Stimulated activated CD8-positive, alpha-beta memory T cell treated with anti-CD3 and anti-CD28 coated beads, Interleukin-7, amount 100 ng/mL, for 24 hours (primary cell): ENCODE data around the gene PREPL.

Source experiments
- DNase-seq: peaks from one replicate; pipeline ENCODE4 v3.0.0-alpha.2; 2020; ENCODE audit warnings: low read depth

Gene PREPL

DNA sequence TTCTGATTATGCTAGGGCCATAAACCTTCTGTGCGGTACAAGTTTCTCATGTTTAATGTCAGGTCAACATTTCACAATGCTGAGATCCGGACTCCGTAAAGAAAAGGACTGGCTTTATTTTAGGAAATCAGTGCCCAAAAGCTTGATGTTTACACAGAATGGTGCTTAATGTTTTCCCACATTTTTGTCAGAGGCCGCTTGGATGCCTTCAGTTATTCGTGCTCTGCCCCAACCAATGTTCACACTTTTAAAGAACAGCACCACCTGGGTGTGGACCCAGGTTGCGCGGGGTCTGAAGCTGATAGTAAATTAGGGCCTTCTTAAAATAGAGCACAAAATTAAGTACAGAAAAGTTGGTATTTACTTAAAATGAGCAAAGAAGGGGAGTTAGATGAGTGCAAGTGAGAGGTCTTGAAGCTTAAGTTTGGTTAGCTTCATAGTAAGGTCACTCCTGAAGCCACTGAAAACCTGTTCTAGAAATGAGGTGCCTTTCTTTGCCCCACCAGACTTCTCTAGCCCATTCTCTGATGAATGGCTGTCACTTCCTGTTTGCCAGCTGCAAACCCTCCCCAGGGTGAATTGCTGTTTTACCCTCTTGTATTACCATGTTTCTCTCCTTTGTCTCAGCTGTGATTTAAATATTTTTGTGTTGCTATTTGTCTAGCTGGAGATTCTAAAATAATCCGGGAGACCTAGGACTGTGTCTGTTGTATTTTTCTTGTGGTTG, 65.5 kb downstream of the PREPL start:
- DNase-seq = no peak

DNA sequence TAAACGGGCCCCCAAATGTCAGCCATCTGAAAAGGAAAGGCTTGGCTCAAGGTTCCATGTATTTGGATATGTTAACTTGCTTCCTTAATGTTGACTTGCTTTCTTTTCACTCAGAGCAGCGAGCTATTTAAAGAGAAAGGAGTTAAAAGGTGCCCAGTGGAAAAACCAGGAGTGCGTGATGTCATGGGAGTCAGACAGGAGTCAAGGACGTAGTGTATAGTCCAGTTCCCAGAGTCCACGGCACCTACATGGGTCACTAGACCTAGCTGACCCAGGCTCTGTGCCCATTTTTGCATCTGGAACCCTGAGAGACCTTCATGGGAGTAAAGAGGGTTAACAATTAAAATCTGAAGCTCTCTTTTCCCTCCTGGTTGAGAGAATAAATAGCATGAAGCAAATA, 66.2 kb downstream of the PREPL start:
- DNase-seq = no peak

DNA sequence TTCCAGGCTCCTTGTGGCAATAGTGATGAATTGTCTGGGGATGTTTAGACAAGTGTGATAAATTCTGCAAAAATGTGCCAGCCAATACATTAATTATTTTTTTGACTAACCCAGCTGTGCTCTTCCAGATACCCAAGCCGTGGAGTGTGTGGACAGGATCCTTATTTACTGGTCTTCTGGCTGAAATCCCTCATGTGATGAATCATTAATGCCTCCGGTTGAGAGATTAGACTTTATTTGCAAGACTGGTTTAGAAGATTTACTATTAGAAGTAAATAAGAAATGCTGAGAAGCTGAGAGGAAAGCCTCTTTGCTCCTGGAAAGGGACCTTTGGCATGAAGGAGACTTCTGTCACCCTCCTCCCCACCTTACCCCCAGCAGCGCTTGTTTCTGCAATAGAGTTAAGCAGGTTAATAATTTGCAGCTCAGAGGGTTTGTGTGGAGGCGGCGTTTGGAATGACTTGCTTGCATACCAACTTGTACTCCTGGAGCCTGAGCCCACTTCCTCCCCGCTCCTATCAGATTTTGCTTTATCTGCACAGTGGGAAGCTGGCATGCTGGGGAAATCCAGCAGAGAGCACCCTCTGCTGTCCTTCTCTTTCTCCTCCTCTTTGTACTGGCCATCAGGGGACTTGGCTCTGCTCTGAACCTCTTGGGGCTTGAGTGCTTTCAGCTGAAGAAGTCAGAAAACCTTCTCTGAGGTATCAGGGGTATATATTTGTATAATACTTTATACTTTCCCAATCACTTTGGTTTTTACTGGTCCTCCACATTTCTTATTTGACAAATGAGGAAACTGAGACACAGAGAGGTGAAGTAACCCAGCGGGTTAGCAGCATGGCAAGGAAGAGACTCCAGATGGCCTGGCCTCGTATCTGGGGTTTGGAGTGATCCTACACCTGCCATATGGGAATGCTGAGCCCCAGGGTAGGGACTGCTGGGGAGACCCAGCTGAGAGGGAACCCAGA, 69.7 kb downstream of the PREPL start:
- no peak for DNase-seq

DNA sequence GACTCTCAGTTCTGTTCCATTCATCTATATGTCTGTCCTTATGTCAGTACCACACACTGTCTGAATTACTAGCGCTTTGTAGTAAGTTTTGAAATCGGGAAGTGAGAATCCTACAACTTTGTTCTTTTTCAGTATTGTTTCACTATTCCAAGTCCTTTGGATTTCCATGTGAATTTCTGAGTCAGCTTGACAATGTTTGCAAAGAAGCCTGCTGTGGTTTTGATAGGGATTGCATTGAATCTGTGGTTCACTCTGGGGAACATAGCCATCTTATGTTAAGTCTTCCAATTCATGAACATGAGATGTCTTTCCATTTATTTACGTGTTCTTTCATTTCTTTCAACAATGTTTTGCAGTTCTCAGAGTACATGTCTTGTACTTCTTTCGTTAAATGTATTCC, 71.0 kb downstream of the PREPL start:
- DNase-seq = no peak

DNA sequence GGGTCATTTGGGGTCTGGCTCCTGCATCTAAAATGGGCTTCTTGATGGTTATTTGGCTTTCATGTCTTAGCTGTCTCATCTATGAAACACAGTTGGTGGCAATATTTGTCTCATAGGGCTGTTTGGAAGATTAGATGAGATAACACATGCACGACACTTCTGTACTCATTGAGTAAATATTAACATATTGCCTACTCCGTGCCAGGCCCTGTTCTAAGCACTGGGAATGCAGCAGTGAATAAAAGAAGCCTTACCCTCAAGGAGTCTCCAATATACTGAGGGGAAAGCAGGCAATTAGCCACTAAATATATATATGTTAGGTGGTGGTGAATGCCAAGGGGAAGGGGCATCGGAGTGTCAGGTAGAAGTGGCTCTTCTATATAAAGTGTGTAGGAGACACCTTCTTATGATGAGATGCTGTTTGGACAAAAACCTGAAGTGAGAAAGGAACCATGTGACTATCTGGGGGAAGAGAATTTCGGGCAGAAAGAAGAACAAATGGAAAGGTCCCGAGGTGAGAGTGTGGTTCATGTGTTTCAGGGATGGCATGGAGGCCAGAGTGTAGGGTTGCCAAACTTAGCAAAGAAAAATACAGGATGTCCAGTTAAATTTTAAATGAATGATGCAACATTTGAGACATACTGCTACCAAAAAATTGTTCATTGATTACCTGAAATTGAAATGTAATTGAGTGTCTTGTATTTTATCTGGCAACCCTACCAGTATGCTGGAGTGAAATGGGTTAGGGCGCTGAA, 74.2 kb downstream of the PREPL start:
- DNase-seq = no peak

DNA sequence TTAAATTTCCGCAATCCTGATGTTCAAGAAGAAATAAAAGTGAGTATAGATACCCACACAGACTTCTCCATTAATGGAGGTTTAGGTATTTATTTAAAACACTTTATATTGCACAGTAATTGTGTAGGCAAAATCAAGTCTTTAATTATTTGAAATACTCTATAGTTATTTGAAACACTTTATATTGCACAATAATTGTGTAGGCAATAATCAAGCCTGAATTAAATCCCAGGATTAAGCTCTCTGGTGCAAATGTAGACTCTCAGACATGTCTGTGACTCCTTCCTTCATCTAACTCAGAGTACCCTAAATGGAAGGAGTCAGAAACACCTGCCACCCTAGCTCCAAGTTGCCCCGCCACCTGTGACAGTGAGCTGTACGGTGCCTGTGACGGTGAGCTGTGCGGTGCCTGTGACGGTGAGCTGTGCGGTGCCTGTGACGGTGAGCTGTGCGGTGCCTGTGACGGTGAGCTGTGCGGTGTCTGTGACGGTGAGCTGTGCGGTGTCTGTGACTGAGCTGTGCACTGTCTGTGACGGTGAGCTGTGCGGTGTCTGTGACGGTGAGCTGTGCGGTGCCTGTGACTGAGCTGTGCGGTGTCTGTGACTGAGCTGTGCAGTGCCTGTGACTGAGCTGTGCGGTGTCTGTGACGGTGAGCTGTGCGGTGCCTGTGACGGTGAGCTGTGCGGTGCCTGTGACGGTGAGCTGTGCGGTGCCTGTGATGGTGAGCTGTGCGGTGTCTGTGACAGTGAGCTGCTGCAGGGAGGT, 75.0 kb downstream of the PREPL start:
- no peak for DNase-seq

DNA sequence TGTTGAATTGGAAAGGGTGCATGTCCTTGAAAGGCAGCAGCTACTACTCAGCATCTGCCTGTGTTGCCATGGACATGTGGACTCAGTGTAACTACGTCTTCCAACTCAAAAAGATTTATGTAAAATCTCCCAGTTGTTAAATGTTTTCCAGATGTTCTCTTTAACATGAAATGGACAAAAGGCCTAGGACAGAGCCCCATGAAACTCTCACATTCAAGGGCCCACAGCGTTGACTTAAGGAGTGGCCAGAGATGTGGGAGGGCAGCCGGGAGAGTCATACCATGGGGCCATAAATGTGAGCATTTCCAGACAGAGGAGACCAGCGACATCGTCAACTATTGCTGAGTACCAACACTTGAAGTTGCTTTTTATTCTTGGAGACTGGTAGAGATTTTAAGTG, 76.1 kb downstream of the PREPL start:
- DNase-seq = no peak

DNA sequence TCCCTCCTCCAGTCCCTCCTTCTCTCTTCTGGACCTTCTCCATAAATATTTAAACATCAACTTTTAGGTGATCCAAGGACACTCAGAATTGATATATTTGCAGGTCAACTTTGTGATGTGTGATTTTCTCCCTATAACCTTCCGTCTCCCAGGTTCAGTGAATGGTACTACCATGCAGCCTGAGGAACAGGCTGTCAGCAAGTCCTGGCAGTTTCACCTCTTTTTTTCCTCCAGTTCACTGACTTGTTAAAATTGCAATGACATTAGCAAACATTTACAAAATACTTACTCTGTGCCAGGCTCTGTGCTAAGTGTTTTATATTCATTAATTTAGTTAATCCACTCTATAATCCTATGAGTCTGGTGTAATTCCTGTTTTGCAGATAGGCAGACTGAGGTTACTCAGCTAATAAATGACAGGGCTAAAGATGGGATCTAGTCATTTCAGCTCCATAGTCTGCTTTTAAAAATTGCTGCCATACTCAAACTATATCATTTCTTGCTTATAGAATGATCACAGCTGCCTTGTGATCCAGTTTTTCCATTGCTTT, 78.1 kb downstream of the PREPL start:
- DNase-seq = no peak

DNA sequence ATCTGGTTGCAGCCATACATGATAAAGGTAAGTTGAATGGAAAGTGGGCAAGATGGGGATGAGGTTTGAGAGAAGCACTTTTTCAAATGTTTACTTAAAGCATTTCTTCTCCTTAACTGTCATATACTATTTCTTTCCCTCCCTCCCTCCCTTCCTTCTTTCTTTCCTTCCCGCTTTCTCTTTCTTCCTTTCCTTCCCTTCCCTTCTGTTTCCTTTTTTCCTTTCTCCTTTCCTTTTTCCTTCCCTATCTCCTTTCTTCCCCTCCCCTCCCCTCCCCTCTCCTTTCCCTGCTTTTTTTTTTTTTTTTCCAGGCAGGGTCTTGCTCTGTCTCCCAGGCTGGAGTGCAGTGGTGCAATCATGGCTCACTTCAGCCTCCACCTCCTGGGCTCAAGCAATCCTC, 80.4 kb downstream of the PREPL start:
- DNase-seq = no peak

DNA sequence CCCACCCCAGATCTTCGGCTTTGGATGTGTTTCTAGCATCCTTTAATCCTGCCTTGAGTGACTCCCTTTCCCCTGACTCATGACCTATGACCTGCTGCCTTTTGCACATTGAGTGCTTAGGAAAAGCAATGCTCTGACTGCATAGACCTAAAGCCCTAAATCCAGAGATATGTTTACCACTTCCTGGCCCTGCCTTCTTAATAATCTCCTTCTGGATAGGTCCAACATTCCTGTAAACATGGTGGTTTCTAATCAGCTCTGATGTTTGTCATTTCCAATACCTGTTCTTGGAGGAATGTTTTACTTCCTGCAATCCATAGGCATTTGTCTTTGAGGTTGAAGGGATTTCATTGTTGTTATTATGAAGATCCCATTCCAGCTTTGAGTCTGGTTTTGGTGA, 83.8 kb downstream of the PREPL start:
- no peak for DNase-seq

DNA sequence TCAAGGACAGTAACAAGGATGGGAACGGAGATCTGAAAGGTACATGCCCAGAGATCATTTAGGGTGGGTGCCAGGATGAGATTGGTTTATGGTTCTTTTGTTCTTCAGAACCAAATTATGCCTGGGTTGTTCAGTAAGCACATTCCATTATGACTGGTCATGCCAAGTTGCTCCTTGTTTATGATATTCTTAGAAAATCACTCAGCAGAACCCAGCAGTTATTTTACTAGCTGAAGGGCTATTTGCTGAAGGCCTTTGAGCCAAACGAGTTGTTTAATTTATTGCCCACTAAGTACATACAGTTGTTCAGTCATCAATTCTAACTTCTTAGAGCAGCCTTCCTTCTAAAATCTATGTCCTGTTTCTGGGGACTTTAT, 85.4 kb downstream of the PREPL start:
- no peak for DNase-seq

DNA sequence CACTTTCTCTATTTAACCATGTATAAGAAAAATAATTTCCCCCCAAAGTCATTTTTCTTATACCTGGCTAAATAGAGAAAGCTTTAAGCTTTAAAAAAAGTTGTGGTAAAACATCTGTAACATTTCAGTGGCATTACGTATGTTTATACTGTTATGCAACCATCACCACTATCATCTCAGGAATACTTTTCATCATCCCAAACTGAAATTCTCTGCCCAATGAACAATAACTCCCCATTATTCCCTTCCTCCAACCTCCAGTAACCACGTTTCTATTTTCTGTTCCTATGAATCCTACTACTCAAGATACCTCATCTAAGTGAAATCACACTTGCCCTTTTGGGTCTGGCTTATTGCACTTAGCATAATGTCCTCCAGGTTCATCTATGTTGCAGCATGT, 87.7 kb downstream of the PREPL start:
- no peak for DNase-seq

DNA sequence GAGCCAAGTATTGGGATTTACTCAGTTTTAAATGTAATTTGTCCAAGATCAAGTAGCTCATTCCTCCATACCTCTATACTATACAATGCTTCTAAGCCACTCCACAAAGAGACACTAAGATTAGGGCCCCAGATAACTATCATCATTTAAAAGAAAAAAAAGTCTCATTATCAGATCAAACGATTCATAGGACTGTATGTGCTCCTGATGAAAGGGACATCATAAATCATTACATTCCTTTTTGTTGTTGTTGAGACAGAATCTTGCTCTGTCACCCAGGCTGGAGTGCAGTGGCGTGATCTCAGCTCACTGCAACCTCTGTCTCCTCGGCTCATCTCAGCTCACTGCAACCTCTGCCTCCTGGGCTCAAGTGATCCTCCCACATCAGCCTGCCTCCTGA, 88.2 kb downstream of the PREPL start:
- no peak for DNase-seq

DNA sequence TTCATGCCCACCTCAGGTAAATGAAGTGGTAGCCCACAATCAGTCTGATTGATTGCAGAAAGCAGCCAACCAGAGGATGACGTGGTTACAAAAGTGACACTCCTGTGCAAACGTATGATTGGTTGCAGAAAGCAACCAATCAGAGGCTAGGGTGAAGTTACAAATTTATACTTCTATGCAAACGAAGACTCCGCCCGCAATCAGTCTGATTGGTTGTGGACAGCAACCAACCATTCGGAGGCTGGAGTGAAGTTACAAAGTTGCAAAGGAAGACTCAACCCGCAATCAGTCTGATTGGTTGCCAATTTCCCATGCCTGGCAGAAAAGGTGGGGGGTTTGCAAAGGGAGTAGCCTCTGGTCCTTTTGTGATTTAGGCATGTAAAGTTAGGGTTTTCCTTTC, 90.0 kb downstream of the PREPL start:
- DNase-seq = no peak

DNA sequence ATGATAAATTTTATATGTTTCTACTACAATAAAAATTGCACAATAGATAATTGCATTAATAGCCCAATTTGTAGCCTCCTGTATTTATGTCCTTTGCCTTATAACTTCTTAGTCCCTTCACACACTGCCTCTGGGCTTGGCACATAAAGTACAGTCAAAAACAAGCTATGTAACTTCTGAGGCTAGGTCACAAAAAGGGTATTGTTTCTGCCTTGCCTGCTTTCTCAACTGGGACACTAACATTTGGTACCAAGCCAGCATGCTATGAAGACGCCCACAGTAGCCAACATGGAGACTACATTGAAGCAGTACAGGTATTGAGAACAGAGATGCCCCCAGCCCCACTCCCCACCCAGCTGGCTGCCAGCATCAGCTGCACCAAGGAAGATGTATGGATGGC, 91.5 kb downstream of the PREPL start:
- DNase-seq = no peak

DNA sequence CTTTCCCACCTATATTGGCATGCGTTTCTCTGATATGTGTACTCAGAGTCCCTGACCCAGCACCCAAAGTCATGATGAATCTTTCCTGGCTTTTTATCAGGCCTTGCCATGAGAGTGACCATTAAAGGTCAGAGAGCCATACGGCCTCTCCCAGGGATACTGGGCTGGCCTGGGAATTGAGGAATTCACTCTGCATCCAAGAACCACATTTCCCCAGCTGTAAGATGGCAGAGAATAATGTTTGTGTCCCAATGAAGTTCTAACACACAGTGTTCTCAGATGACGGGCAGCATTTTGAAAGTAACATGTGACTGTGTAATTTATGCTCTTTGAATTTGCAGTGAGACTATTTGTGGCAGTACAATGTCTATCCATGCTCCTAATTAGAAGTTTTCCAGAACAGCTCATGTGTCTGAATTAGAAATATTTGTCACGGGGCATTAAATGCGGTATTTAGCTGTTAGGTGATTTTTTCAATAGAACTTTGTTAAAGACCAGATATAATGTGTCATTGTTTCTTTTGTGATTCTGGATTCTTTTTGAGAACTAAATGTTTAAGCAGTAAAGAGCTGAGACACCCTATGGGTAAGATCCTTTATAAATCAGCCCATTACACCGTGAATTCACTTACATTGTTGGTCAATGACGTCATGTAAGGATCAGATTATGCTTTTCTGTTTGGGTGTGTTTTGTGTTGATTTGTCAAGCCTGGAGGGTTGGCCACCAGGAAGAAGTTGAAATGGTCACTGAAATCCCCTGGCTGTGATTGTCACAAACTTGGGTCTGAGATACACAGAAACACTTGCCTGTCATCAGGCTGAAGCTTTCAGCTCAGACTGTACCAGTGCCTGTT, 93.3 kb downstream of the PREPL start:
- no peak for DNase-seq
